Measurements from ENCODE around the gene PTGFR.

- TF ChIP-seq, protein P1, sequence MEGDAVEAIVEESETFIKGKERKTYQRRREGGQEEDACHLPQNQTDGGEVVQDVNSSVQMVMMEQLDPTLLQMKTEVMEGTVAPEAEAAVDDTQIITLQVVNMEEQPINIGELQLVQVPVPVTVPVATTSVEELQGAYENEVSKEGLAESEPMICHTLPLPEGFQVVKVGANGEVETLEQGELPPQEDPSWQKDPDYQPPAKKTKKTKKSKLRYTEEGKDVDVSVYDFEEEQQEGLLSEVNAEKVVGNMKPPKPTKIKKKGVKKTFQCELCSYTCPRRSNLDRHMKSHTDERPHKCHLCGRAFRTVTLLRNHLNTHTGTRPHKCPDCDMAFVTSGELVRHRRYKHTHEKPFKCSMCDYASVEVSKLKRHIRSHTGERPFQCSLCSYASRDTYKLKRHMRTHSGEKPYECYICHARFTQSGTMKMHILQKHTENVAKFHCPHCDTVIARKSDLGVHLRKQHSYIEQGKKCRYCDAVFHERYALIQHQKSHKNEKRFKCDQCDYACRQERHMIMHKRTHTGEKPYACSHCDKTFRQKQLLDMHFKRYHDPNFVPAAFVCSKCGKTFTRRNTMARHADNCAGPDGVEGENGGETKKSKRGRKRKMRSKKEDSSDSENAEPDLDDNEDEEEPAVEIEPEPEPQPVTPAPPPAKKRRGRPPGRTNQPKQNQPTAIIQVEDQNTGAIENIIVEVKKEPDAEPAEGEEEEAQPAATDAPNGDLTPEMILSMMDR (IDR thresholded peaks at IDR 0.05), result no peak
- TF ChIP-seq POLR2A (IDR thresholded peaks at IDR 0.05), result no peak
These were observed 18.7 kb upstream of the PTGFR start for GRCh38 chr1:78471890-78472620.

Measured in lower leg skin (tissue), 3 donors.